HG03457 (cell line): Measurements from ENCODE around the gene VAX1.

Source experiments
- ATAC-seq: cut with Tn5 transposase; IDR thresholded peaks from one replicate; pipeline ENCODE4 v1.9.1; 2021; ENCODE audit warnings: moderate number of reproducible peaks; ENCODE audit not compliant: unreplicated experiment

Gene VAX1

DNA sequence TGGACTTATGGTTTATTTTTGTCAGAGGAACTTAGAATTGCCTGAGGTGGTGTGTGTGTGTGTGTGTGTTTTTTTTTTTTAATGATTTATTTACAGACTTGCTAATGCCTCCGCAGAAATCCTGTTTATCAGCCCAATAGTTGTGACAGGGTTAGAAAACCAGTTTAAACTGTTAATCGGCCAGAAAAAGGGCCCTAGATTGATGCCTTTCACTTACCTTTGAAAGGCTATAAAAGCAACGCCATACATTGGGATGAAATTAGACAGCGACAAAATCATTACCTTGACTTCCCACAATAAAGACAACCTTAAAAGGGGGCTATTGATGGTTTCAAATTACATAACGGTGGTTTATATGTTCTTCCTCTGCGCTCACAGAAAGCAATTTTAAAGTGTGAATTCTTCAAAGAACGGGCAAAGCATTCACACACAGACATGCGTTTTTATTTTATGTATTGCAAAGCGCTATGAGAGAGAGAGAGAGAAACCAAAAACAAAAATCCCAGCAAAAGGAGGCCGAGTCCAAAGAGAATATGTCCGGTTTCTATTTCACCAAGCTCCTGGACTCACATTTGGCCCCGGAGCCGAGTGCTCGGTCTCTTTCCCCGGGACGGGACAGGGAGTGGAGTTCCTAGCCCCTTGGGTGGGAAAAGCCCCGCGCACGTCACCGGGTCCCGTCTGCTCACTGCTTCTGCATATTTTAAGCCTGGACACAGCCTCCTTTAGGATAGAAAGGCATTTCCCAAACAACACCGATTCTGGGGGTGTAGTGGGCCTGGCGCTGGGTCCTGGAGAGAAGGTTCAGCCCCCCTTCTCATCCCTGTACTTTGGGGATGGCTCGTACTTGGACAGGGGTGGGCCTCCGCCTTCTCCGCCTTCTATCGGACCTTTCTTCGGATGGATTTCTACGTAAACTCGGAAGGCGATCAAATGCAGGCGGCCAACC, 26.8 kb upstream of the VAX1 start:
- no peak for ATAC-seq

DNA sequence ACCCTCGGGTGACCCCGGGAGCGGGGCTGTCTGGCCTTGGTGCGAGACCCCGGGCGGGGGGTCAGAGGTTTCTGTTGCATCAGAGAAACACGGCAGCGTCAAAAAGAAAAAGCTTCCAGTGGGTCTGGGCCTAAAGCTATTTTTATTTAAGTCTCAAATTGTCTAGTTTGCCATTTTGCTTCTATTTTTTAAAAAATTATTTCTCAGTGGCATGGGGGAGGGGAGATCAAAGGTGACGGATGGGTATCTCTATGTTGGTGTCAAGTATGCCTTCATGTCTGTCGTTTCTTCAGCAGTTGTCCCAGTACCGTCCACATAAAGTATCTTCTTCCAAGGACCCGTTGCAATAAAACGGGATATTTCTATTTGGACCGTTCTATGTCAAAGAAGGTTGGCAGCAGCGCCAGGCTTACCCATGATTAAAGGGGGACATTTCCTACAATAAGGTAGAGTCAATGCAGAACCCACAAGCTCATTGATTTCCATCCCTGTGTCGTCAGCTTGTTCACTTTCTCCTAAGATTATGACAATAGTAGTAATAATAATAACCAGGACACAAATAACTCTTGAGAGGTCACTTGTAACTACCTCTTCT, 26.0 kb upstream of the VAX1 start:
- ATAC-seq: no peak

DNA sequence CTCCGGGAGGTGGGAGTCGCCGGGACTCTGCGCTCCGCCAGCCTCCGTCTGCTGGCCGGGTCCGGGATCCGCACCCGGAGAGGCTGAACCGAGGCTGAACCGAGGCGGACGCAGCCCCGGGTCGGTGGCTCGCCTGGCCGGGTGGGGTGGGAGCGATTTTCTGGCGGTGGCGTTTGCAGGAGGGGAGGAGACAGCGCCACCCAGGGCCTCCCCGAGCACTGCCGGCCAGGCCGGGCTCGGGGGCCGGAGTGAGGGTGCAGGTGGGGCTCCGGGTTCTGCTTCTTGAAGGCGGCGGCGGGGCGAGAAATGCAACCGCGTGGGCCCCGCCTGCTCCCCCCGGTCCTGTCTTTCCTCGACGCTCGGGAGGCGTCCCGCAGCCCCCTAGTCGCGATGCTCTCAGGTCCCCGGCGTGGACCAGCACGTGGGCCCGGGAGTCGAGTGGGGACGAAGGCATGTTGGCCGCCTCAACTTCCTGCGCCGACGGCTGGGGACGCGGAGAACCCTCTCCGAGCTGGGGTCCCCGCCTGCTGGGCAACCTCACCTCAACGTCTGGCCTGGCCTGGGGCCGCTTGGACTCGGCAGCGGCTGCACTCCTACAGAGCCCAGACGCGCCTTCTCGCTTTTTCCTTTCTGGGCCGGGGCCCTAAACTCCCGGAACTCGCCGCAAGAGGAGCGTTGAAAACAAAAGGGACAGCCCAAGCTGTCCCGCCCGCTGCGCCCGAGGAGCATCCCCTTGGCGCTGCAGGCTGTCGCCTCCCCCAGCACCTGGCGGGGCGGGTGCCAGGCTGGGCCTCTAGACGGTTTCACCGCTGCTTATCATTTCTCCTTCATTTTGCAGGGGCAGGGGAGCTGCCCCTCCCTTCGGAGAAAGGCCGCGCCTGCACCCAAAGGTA, 25.2 kb upstream of the VAX1 start:
- no peak for ATAC-seq

DNA sequence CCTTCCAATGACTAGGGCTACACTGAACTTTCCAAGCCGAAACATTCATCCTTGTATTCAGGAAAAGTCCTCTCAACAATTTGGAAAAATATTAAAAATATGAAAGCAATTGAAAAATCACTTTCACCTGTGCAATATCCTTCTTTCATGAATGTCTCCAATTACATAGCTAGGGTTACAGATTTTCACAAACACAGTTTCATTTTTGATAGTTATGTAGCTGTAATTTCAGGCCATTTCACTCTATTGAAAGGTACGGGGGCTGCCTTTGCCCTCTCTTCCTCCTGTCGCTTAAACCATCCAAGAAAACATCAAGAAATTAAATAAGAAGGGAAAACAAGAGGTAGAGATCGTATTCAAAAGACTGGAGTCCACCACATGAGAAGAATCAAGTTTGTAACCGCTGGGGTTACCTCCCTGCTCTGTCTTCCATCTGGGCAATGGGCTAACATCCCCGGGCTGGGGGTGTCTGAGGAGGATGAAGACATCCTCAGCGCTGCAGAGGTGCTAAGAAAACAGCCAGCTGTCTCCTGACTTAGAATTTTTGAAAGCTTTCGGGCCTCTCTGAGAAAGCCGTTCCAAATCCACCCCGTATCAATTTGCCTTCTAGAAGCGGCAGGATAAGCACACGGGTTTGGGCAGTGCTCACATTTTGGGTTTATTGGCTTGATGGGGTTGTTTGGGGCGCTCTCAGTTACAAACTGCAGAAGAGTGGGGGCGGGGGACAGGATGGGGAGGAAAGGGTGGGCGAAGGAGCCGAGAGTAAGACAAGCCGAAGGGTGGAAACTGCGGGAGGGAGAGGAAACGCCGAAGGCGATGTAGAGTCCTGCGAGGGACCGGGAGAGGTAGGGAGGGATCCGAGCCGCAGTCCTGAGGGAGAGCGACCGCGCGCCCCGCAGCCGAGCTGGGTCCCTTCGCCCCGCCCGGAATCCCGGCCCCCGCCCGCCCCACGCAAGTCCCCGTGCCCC, 24.3 kb upstream of the VAX1 start:
- ATAC-seq: no peak

DNA sequence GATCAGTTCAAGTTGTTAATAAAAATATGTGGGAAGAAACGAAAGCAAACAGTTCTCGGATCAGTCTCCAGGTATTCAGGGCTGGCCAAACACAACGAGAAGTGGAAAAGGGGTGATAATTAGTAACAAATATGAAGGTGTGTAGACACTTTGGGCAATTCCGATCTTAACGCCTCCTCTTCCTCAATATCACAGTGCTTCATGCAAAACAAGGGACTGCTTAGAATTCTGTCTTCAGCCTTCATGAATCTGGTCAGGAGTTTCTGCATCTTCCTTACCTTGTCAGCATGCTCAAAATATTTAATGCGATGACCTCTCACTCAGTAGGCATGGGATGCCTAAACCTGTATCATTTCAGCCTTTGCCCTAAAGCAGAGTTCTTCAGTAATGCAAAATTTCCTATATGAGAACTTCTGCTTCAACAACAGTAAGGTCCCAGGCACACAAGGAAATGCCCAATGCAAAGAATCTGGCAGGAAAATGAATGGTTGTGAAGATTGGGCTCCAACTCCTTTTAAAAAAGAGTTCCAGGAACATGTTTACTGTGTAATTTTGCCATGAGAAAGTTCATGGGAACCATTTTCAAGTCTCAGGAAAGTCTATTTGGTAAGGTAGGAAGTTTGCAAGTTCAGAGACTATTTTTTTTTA, 23.4 kb upstream of the VAX1 start:
- no peak for ATAC-seq

DNA sequence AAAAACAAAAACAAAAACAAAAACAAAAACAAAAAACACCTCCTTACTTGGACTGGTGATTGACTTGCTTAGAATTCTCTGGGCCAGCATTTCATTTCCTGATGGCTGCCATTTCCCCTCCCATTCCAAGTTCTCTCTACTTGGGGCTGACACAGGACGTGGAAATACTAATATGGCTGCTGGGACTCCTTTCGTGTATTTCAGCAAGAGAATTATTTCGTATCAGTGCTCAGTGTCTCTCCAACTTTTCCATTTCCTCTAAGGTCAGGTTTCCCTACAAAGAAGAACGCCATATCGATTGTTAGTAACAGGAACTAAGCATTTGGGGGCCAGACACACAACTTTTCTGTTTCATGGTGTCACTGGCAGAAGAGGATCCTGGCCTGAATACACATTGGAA, 22.5 kb upstream of the VAX1 start:
- no peak for ATAC-seq

DNA sequence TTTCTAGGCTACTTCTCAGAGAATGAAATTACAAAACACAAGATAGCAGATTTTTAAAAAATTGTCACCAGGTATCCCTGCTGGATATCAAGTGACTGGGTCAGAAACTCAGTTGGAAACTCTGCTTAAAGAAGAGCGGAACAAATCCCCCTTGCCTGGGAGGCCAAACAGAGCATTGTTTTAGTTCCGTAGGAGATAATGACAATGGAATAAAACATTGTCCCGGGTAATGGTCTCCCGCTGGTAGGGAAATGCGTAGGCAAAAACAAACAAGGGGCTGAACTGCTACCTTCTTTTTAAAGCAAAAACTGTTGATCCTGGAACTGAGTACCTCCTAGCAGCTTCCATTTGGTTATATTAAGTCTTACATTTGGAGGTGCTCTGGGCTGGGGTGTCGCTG, 21.3 kb upstream of the VAX1 start:
- no peak for ATAC-seq

DNA sequence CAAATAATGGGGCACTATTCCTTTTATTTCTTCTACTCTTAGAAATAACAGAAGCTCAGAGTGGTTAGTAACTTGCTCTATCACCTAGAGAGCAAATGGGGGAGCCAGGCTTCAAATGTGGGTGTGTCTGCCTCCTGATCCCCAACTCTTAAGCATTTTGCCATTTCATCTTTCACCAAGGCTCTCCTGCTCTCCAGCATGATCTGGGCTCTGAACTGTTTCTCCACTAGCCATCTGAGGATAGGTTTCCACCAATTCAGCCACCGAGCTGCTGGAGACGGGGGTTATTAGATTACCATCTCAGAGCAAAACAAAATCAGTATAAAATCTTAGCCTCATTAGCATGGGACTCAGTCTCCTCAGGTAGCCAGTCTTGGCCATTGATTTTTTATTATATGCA, 20.2 kb upstream of the VAX1 start:
- no peak for ATAC-seq

DNA sequence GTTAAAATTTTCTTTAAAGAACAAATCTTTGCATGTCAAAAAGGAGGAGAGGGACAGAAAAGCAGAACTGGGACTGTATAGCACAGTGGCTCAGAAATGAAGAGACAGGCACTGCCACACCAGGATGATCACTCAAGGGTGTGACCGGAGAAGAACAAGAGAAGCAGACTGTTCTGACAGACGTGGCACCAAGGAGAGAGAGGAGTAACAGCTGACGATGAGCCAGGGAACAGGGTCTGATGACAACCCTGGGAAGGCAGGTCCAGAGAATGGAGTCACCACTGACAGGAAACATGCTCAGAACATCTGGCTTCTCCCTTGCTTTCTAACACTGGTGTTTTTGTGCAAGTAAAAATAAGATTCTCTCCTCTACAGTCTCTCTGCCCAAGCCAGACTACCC, 14.6 kb upstream of the VAX1 start:
- no peak for ATAC-seq

DNA sequence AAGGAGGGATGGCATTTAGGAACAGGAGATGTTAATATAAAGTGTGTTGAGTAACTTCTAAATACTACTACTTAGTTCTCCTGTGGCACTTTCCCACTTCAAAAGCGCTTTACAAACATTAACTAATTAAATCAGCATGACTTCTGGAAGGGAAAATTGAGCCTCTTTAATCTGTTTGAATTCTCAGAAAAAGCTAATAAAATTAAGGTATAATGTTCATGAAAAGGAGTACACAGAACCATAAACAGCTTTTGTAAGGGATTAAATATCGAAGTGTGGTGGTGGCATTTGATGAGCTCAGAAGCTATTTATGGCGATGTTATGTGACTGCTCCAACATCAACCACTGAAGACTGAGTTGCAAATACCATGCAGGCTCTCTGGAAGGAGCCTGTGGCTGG, 10.2 kb upstream of the VAX1 start:
- ATAC-seq: no peak

DNA sequence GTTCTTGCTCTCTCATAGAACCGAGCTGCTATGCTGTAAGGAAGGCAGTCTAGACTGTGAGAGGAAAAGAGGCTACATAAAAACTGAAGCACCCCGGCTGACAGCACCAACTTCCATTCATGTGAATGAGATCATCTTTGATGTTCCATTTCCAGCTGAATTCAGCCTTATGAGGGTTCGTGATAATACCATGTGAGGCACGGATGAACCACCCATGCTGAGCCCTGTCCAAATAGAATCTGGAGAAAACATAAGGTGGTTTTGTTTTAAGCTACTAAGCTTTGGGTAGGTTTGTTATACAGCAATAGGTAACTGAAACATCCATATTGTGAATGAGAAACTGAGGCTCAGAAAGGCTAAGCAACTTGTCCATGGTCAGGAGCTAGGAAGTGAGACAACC, 6.9 kb upstream of the VAX1 start:
- no peak for ATAC-seq

DNA sequence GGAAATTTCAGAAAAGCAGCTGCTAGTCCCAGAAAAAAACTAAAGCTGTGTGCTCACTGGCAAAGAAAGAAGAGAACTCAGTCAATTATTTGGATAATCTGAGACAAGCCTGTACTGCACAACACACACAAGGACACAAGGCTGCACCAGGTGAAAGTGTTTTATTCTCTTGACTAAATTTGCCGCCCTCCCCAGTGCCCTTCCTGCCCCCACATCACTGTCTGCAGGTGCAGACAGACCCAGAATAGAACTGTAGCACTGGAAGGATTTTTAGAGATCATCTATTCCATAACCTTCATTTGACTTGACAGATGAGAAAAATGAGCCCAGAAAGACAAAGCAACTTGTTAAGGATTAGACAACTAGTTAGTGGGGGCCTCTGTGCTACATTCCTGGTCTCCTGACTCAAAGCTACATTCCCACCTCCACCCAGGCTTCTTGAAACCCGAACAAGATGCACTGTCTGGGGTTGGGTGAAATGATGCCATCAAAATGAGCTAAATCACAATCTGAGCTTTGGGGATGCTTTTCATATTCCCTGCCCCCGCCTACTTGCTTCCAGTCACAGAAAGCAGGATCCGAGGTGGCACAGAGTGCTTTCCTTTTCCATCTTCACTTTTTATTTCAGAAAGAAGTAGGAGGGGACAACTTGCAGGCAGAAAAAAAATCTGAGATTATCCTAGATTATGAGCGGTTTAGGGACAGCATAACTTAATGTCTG, 5.2 kb upstream of the VAX1 start:
- ATAC-seq: no peak

DNA sequence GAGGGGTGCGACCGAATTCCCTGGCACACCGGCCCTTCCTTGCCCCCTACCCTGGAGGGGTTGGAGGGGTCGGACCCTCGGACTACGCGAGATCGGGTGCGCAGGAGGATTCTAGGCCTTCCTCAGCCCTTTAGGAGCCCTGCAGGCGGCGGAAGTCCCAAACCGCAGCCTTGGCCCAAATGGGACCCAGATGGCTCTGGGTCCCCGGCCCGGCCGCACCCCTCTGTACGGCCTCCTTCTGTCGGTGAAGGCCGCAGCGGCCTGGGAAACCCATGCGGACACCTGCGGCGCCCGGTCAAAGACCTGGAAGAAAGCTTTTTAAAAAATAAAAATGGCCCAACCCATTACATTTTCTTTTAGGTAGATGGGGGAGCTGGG, 2.4 kb upstream of the VAX1 start:
- no peak for ATAC-seq

DNA sequence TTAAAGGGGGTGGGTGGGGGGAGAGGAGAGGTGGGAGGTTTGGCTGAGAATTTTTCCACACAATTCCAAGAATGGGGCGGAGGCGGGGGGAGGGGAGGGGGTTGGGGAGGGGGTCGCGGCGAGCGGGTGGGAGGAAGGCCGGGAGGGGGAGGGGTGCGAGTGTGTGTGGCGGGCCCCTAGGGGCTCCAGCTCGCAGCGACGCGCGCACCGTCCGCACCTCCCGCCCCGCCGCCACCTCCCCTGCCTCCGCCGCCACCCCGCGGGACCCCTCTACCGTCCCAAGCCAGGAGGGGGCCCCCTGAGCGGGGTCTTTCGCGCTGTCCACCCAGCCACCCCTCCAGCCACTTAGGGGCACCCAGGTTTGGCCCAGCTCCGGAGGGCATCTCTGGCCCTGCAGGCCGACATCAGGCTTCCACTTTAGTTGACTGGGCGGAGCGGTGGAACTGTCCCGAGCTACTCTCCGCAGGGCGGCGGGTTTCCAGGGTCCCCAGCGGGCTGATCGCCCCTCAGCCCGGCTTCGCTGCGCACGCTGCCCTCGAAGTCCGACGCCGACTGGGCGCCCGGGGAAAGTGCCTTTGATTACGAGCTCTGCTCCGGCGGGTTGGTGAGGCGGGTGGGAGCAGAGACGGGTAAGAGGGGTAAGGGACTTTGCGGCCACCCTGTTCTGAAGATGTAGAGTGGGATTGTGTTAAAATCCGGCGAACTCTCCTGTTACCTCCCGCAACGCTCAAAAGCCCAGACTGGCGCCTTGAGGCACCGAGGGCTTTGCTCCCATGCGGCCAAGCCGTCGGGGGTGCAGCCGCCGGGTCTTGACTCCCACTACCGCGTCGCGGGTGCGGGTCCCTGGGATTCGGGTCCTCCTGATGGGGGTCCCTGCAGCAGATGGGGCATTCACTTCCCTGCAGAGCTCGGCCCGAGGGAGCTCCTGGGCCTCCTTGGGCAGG, 1.8 kb upstream of the VAX1 start:
- no peak for ATAC-seq

DNA sequence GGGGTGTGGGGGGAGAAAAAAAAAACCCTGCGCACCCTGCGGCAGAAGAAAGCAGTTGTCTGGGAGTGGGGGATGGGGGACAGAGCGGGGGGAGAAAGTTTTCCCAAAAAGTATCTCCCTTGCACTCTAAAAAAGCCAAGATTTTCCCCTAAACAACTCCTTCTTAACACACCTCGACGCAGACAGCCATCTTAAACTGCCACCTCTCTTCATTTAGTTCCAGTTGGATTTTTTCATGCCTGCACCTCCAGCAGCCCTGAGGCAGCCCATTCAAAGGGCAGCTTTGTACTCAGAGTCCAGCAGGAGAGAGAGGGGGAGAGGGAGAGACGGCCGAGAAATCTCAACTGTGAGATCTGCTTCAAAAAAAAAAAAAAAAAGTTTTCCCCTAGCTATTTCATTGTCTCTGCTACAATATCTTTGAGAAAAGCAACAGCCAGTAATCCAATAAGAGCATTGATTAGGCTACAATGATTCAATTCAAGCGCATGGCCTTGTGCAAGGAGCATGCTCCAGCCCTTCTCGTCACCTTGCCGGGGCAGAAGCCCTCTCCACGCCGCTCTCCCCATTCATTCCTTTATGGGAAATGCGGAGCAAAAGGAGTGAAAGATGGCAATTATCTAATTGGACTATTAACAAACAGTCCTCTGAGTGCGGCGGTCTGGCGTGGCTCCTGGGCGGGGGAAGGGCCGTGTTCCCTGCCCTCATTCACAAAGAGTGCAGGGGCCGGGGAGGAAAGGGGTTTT, 939 bp upstream of the VAX1 start:
- no peak for ATAC-seq

DNA sequence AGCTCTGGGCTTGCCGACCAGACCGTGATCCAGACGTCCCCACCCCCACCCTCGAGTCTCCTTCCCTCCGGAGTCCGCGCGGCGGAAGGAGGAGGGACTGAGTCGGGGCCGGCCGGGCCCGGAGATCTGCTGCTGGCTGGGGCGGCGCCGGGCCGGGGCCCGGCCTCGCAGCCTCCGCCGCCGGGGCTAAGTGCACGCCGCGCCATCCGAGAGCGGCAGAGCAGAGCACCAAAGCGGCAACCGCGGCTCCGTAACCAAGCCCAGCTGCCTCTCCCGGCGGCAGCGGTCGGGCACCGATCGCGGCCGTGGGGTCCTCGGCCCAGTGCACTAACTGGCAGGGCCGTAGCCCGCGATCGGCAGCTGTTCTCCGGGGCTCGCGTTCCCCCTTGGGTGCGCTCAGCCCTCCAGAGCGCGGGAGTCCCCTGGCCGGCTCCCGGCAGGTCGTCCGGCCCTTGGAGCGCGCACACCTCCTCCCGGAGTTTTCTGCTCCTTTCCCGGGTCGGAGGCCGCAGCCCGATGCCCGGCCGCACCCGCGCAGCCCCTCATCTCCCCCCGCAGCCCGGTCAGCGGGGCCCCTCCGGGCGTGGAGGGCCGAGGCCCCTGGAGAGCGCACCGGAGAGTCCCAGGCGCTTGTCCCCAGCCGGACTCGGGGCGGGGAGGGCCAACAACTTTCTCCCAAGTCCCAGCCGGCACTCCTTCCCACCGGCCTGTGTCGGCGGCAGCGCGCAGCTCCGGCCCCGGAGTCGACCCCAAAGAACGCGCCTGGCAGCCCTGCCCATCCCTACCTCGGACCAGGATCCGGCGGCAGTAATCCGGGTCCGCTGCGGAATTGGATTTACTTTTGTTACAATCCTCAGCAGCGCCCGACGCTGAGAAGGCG, 799 bp downstream of the VAX1 start:
- no peak for ATAC-seq
